MM.1S (cell line): Measurements from ENCODE around the gene RREB1.

Experiments
- CTCF ChIP-seq: fragments of 300-600 bp; sonication (generic); IDR thresholded peaks from 2 replicates; pipeline ENCODE4 v1.5.1; 2016; ENCODE audit warnings: antibody characterized with exemption, low read length, mixed read lengths
- EZH2 ChIP-seq: fragments of 300-600 bp; sonication (generic); optimal IDR thresholded peaks from 2 replicates; pipeline ENCODE3; 2017; ENCODE audit warnings: low read depth, mild to moderate bottlenecking, antibody characterized with exemption, low read length, mixed read lengths
- EZH2phosphoT487 ChIP-seq: fragments of 300-600 bp; sonication (generic); IDR thresholded peaks from 2 replicates; pipeline ENCODE4 v1.6.1; 2018; ENCODE audit warnings: antibody characterized with exemption, low read length

GRCh38 chr6:7171733-7172132, 64.0 kb downstream of the RREB1 start:
- TF ChIP-seq CTCF: no peak
- TF ChIP-seq EZH2: no peak
- TF ChIP-seq EZH2phosphoT487: no peak
